ENCODE measurements around the gene FSHR. TPM values are rescaled to one million over a fixed set of nuclear protein-coding genes. Genes with fewer than 3 reads are reported as not detected.

FSHR gene
- polyA plus RNA-seq, 1 donor (not counting 4 experiments of a cell fraction or from before 2014, with no cell fraction given): not detected

DNA sequence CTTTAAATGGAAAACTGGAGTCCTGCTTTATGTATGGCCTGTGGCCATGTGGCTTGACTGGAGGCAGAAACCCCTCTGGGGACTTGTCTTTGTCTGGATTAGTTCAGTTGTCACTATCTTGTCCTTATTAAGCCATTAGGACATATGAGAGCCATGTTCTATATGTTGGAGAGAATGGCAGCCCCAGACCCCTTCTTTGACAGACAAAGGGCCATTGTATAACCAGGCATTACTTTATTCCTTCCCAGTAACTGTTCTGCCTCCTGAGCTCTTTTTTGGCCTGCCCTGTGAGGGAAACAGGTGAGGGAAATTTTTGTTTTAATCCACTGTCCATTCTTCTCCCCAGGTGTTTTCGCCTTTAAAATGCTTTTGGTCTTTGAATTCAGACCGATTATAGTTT lies 43.3 kb downstream of the FSHR start:
- dilution Hi-C loops (cut with MboI; ENCODE audit: extremely low pct_ligation_motif_present, low sequenced_read_pairs): no loop called here
- no peak for FAIRE-seq
- H3K9me3 ChIP-seq (ENCODE audit: control insufficient read depth, low read depth, low read length): no peaks in the 10 kb centered on the region

DNA sequence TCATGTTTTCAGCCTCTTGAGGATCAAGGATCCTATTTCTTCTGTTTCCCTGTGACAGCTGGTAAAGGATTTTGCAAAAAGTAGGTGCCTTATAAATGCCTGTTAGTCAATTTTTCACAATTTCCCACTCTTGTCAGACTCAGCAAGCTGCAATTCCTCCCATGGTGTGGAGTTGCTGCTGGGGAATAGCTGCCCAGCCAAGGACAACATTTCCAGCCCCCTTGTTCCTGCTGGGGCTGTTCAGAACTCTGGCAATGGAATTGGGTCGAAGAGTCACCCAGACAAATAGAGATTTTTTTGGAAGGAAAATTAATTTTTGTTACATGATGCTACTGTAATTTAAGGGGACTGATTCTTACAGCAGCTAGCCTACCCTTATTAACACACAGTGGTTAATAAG lies 43.7 kb downstream of the FSHR start:
- FAIRE-seq (no peak), DNase-seq (ENCODE audit: low read depth, low spot score) (no peak)
- no peak overlapping the region for H3K4me2 ChIP-seq (ENCODE audit: control insufficient read depth, extremely low read depth, insufficient read depth, low read depth, low read length)
- no peak for TF ChIP-seq EZH2 (IDR thresholded peaks at IDR 0.05; ENCODE audit: low read length)
- TF ChIP-seq, protein P1, sequence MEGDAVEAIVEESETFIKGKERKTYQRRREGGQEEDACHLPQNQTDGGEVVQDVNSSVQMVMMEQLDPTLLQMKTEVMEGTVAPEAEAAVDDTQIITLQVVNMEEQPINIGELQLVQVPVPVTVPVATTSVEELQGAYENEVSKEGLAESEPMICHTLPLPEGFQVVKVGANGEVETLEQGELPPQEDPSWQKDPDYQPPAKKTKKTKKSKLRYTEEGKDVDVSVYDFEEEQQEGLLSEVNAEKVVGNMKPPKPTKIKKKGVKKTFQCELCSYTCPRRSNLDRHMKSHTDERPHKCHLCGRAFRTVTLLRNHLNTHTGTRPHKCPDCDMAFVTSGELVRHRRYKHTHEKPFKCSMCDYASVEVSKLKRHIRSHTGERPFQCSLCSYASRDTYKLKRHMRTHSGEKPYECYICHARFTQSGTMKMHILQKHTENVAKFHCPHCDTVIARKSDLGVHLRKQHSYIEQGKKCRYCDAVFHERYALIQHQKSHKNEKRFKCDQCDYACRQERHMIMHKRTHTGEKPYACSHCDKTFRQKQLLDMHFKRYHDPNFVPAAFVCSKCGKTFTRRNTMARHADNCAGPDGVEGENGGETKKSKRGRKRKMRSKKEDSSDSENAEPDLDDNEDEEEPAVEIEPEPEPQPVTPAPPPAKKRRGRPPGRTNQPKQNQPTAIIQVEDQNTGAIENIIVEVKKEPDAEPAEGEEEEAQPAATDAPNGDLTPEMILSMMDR (optimal IDR thresholded peaks at IDR 0.05 in 1 of 3, IDR thresholded peaks at IDR 0.05 in 1 of 3, conservative IDR thresholded peaks at IDR 0.05 in 1 of 3; ENCODE audit: extremely low read depth in 1 of 3, insufficient read depth in 2 of 3, low read length in 3 of 3): no peak
- no peak overlapping the region for H3K9ac ChIP-seq (ENCODE audit: control insufficient read depth, extremely low read depth, insufficient read depth, low read length)
- no peak overlapping the region for H2AFZ ChIP-seq (ENCODE audit: control insufficient read depth, low read length)
- no peaks in the 10 kb centered on the region for H3K36me3 ChIP-seq (ENCODE audit: control insufficient read depth in 2 of 2, extremely low read depth in 1 of 2, insufficient read depth in 2 of 2, low read length in 2 of 2)
- no peak overlapping the region for H3K27ac ChIP-seq (ENCODE audit: control insufficient read depth, insufficient read depth, low read length)
- H3K9me1 ChIP-seq (ENCODE audit: control insufficient read depth, extremely low read depth, insufficient read depth, low read length): no peaks in the 10 kb centered on the region
- H3K4me1 ChIP-seq (ENCODE audit: control insufficient read depth, extremely low read depth, insufficient read depth, low read length): no peaks in the 10 kb centered on the region
- no peaks in the 10 kb centered on the region for H4K20me1 ChIP-seq (ENCODE audit: control insufficient read depth, extremely low read depth, insufficient read depth, low read length)
- H3K9me3 ChIP-seq (ENCODE audit: control insufficient read depth, low read depth, low read length): no peaks in the 10 kb centered on the region
- no peaks in the 10 kb centered on the region for H3K79me2 ChIP-seq (ENCODE audit: control insufficient read depth, insufficient read depth, low read length)
- no peaks in the 10 kb centered on the region for H3K27me3 ChIP-seq (ENCODE audit: control insufficient read depth, extremely low read depth, insufficient read depth, low read length)
- dilution Hi-C loops (cut with MboI; ENCODE audit: extremely low pct_ligation_motif_present, low sequenced_read_pairs): no loop called here
- no peak overlapping the region for H3K4me3 ChIP-seq (ENCODE audit: control insufficient read depth in 2 of 3, extremely low read depth in 1 of 3, insufficient read depth in 2 of 3, low read depth in 1 of 3, low read length in 3 of 3)

More for the DNA sequence above, 43.3 kb downstream of the FSHR start:
- H3K9ac ChIP-seq (ENCODE audit: control insufficient read depth, extremely low read depth, insufficient read depth, low read length): no peak overlapping the region
- no peak for TF ChIP-seq EZH2 (IDR thresholded peaks at IDR 0.05; ENCODE audit: low read length)
- TF ChIP-seq, protein P1 (optimal IDR thresholded peaks at IDR 0.05 in 1 of 3, IDR thresholded peaks at IDR 0.05 in 1 of 3, conservative IDR thresholded peaks at IDR 0.05 in 1 of 3; ENCODE audit: extremely low read depth in 1 of 3, insufficient read depth in 2 of 3, low read length in 3 of 3): no peak
- H3K27ac ChIP-seq (ENCODE audit: control insufficient read depth, insufficient read depth, low read length): no peak overlapping the region
- no peak overlapping the region for H3K4me3 ChIP-seq (ENCODE audit: control insufficient read depth in 2 of 3, extremely low read depth in 1 of 3, insufficient read depth in 2 of 3, low read depth in 1 of 3, low read length in 3 of 3)
- no peak overlapping the region for H3K4me2 ChIP-seq (ENCODE audit: control insufficient read depth, extremely low read depth, insufficient read depth, low read depth, low read length)
- H3K9me1 ChIP-seq (ENCODE audit: control insufficient read depth, extremely low read depth, insufficient read depth, low read length): no peaks in the 10 kb centered on the region
- no peak overlapping the region for H2AFZ ChIP-seq (ENCODE audit: control insufficient read depth, low read length)
- H3K36me3 ChIP-seq (ENCODE audit: control insufficient read depth in 2 of 2, extremely low read depth in 1 of 2, insufficient read depth in 2 of 2, low read length in 2 of 2): no peaks in the 10 kb centered on the region
- no peaks in the 10 kb centered on the region for H3K27me3 ChIP-seq (ENCODE audit: control insufficient read depth, extremely low read depth, insufficient read depth, low read length)
- no peak for DNase-seq (ENCODE audit: low read depth, low spot score)
- H3K4me1 ChIP-seq (ENCODE audit: control insufficient read depth, extremely low read depth, insufficient read depth, low read length): no peaks in the 10 kb centered on the region
- H3K79me2 ChIP-seq (ENCODE audit: control insufficient read depth, insufficient read depth, low read length): no peaks in the 10 kb centered on the region
- no peaks in the 10 kb centered on the region for H4K20me1 ChIP-seq (ENCODE audit: control insufficient read depth, extremely low read depth, insufficient read depth, low read length)
